AG04450 (cell line): ENCODE data around the gene TRPM3. TPM values are rescaled to one million over a fixed set of nuclear protein-coding genes. Genes with fewer than 3 reads are reported as not detected.

Experiments
- CTCF ChIA-PET: fragments of 300-600, 350-600 bp; formaldehyde crosslinking; extraction: SDS; loops from one replicate; lab custom pipeline; 2022; ENCODE audit warnings: antibody characterized with exemption, inconsistent platforms; lab: Charles Lee
- POLR2A ChIA-PET: fragments of 350-600 bp; formaldehyde crosslinking; extraction: SDS; loops from one replicate; lab custom pipeline; 2021; ENCODE audit warnings: antibody characterized with exemption, inconsistent platforms; lab: Yijun Ruan, JAX
- DNase-seq: peaks from one replicate; pipeline ENCODE4 v3.0.0-alpha.2; 2011; ENCODE audit warnings: low read depth, low spot score
- H3K27ac ChIP-seq: one replicate; pipeline ENCODE4 v1.5.1; 2012; ENCODE audit warnings: low read depth, low read length, control low read depth
- H3K27me3 ChIP-seq: one replicate; pipeline ENCODE4 v1.6.0; 2012; ENCODE audit warnings: low read length; ENCODE audit not compliant: control insufficient read depth, insufficient read depth
- H3K4me3 ChIP-seq: 2 replicates; pipeline ENCODE4 v1.5.1; 2011; ENCODE audit warnings: mild to moderate bottlenecking, low read depth, low read length, control low read depth
- H3K9me3 ChIP-seq: 2 replicates; pipeline ENCODE4 v1.5.1; 2012; ENCODE audit warnings: low read length; ENCODE audit not compliant: control insufficient read depth, insufficient read depth
- CTCF ChIP-seq: IDR thresholded peaks from 2 replicates; pipeline ENCODE4 v1.5.1; 2011; ENCODE audit warnings: low read depth, low read length, control low read depth, inconsistent platforms
- polyA plus RNA-seq: library from polyadenylated mRNA; depleted of rRNA; stranded (reverse); fragments of >200 nt; gene quantifications from 2 replicates; pipeline ENCODE4 v1.2.3, GENCODE V29; 2011

The TRPM3 gene
- polyA plus RNA-seq, 1 experiment: 0.01 TPM

GRCh38 chr9:70792796-70793195 lies 328.6 kb downstream of the TRPM3 start:
- ChIA-PET CTCF (no interaction called here), POLR2A (no interaction called here)
- no peak for DNase-seq
- Histone ChIP-seq H3K27ac (no peak overlapping the region), H3K4me3 (no peak overlapping the region), H3K9me3 (no peaks in the 10 kb centered on the region), H3K27me3 (no peaks in the 10 kb centered on the region)
- no peak for TF ChIP-seq CTCF

GRCh38 chr9:70791936-70792335 lies 329.5 kb downstream of the TRPM3 start:
- CTCF ChIA-PET: no interaction called here
- TF ChIP-seq CTCF: no peak
- no peaks in the 10 kb centered on the region for H3K27me3 ChIP-seq

GRCh38 chr9:70789086-70789485 lies 332.3 kb downstream of the TRPM3 start:
- Histone ChIP-seq H3K9me3 (no peaks in the 10 kb centered on the region), H3K4me3 (no peak overlapping the region), H3K27me3 (peaks cover 1% of the 10 kb centered on the region), H3K27ac (no peak overlapping the region)
- ChIA-PET POLR2A (no interaction called here), CTCF (interaction anchor here (2.0 kb wide), 1 partner anchor 149 kb away, joined by 6 read pairs; no protein-coding TSS in a partner anchor)
- DNase-seq: no peak
- TF ChIP-seq CTCF: no peak

More at GRCh38 chr9:70791936-70792335, 329.5 kb downstream of the TRPM3 start:
- Histone ChIP-seq H3K4me3 (no peak overlapping the region), H3K27ac (no peak overlapping the region), H3K9me3 (no peaks in the 10 kb centered on the region)
- DNase-seq: no peak
- POLR2A ChIA-PET: no interaction called here

GRCh38 chr9:70784456-70784855 lies 337.0 kb downstream of the TRPM3 start:
- ChIA-PET CTCF (no interaction called here), POLR2A (no interaction called here)
- TF ChIP-seq CTCF: no peak
- Histone ChIP-seq H3K27me3 (peaks cover 2% of the 10 kb centered on the region), H3K27ac (no peak overlapping the region), H3K4me3 (no peak overlapping the region), H3K9me3 (no peaks in the 10 kb centered on the region)
- no peak for DNase-seq

- DNase-seq: no peak
- H3K9me3 ChIP-seq: no peaks in the 10 kb centered on the region
- POLR2A ChIA-PET: no interaction called here
- H3K27me3 ChIP-seq: no peaks in the 10 kb centered on the region
- H3K27ac ChIP-seq: no peak overlapping the region
- H3K4me3 ChIP-seq: no peak overlapping the region
- no peak for TF ChIP-seq CTCF
- CTCF ChIA-PET: no interaction called here
Observed at GRCh38 chr9:70778568-70778967, 342.9 kb downstream of the TRPM3 start.
